Measurements from ENCODE around the gene FAM135A.

Gene FAM135A

GRCh38 chr6:70380771-70381416 lies 32.4 kb upstream of the FAM135A start:
- H3K4me3 ChIP-seq (ENCODE audit: low read depth, low read length) = no peak overlapping the region
- no peak for TF ChIP-seq MYC (IDR thresholded peaks at IDR 0.05; ENCODE audit: low read depth, low read length)
- no peak for TF ChIP-seq POLR2A (IDR thresholded peaks at IDR 0.05; ENCODE audit: extremely low read depth, insufficient read length)
- TF ChIP-seq, protein P1, sequence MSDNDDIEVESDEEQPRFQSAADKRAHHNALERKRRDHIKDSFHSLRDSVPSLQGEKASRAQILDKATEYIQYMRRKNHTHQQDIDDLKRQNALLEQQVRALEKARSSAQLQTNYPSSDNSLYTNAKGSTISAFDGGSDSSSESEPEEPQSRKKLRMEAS (IDR thresholded peaks at IDR 0.05; ENCODE audit: low read depth, low read length) = no peak
- TF ChIP-seq, protein P2, sequence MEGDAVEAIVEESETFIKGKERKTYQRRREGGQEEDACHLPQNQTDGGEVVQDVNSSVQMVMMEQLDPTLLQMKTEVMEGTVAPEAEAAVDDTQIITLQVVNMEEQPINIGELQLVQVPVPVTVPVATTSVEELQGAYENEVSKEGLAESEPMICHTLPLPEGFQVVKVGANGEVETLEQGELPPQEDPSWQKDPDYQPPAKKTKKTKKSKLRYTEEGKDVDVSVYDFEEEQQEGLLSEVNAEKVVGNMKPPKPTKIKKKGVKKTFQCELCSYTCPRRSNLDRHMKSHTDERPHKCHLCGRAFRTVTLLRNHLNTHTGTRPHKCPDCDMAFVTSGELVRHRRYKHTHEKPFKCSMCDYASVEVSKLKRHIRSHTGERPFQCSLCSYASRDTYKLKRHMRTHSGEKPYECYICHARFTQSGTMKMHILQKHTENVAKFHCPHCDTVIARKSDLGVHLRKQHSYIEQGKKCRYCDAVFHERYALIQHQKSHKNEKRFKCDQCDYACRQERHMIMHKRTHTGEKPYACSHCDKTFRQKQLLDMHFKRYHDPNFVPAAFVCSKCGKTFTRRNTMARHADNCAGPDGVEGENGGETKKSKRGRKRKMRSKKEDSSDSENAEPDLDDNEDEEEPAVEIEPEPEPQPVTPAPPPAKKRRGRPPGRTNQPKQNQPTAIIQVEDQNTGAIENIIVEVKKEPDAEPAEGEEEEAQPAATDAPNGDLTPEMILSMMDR (IDR thresholded peaks at IDR 0.05; ENCODE audit: low read depth, low read length) = no peak
- no peak for DNase-seq (ENCODE audit: low read depth)

DNA sequence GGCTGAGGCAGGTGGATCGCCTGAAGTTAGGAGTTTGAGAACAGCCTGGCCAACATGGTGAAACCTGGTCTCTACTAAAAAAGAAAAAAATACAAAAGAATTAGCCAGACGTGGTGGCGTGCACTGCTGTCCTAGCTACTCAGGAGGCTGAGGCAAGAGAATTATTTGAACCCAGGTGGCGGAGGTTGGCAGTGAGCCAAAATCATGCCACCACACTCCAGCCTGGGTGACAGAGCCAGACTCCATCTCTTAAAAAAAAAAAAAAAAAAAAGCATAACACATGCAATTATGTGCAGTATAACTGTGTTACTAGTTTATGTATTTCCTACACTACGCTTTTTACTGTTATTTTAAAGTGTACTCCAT lies 31.9 kb upstream of the FAM135A start:
- DNase-seq (ENCODE audit: low read depth) = no peak
- no peak overlapping the region for H3K4me3 ChIP-seq (ENCODE audit: low read depth, low read length)
- TF ChIP-seq, protein P2 (IDR thresholded peaks at IDR 0.05; ENCODE audit: low read depth, low read length) = no peak
- no peak for TF ChIP-seq POLR2A (IDR thresholded peaks at IDR 0.05; ENCODE audit: extremely low read depth, insufficient read length)
- TF ChIP-seq, protein P1 (IDR thresholded peaks at IDR 0.05; ENCODE audit: low read depth, low read length) = no peak
- TF ChIP-seq MYC (IDR thresholded peaks at IDR 0.05; ENCODE audit: low read depth, low read length) = no peak

- DNase-seq (ENCODE audit: low read depth) = no peak
- H3K4me3 ChIP-seq (ENCODE audit: low read depth, low read length) = no peak overlapping the region
- TF ChIP-seq, protein P1 (IDR thresholded peaks at IDR 0.05; ENCODE audit: low read depth, low read length) = no peak
- TF ChIP-seq MYC (IDR thresholded peaks at IDR 0.05; ENCODE audit: low read depth, low read length) = no peak
Observed at GRCh38 chr6:70385901-70386300, 27.4 kb upstream of the FAM135A start.

DNA sequence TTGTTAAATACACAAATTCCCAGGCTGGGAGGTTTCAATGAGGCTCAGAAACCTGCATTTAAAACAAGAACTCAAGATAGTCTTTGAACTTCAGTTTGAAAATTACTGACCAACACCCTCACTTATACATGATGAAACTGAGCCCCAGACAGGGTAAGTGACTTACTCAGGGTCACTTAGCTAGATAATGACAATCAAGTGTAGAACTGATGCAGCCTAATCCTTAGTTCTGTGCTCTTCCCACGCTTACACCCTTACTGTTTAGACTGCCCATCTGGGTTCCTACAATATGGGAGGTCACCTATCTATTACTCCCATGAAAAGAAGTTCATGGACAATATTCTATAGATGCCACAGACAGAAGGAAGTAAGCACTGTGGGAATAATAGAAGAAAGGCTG lies 24.5 kb upstream of the FAM135A start:
- DNase-seq (ENCODE audit: low read depth) = no peak
- no peak overlapping the region for H3K4me3 ChIP-seq (ENCODE audit: low read depth, low read length)
- TF ChIP-seq, protein P1 (IDR thresholded peaks at IDR 0.05; ENCODE audit: low read depth, low read length) = no peak
- TF ChIP-seq, protein P2 (IDR thresholded peaks at IDR 0.05; ENCODE audit: low read depth, low read length) = no peak
- TF ChIP-seq POLR2A (IDR thresholded peaks at IDR 0.05; ENCODE audit: extremely low read depth, insufficient read length) = no peak
- TF ChIP-seq MYC (IDR thresholded peaks at IDR 0.05; ENCODE audit: low read depth, low read length) = no peak

- no peak overlapping the region for H3K4me3 ChIP-seq (ENCODE audit: low read depth, low read length)
- DNase-seq (ENCODE audit: low read depth) = no peak
- TF ChIP-seq, protein P1 (IDR thresholded peaks at IDR 0.05; ENCODE audit: low read depth, low read length) = no peak
Observed at GRCh38 chr6:70389261-70389660, 24.0 kb upstream of the FAM135A start.

- no peak for DNase-seq (ENCODE audit: low read depth)
- TF ChIP-seq POLR2A (IDR thresholded peaks at IDR 0.05; ENCODE audit: extremely low read depth, insufficient read length) = no peak
- TF ChIP-seq, protein P1 (IDR thresholded peaks at IDR 0.05; ENCODE audit: low read depth, low read length) = no peak
- no peak overlapping the region for H3K4me3 ChIP-seq (ENCODE audit: low read depth, low read length)
Observed at GRCh38 chr6:70390067-70390466, 23.2 kb upstream of the FAM135A start.

GRCh38 chr6:70391492-70391891 lies 21.8 kb upstream of the FAM135A start:
- no peak for DNase-seq (ENCODE audit: low read depth)
- no peak for TF ChIP-seq POLR2A (IDR thresholded peaks at IDR 0.05; ENCODE audit: extremely low read depth, insufficient read length)
- TF ChIP-seq, protein P2 (IDR thresholded peaks at IDR 0.05; ENCODE audit: low read depth, low read length) = no peak
- TF ChIP-seq, protein P1 (IDR thresholded peaks at IDR 0.05; ENCODE audit: low read depth, low read length) = no peak
- TF ChIP-seq MYC (IDR thresholded peaks at IDR 0.05; ENCODE audit: low read depth, low read length) = no peak

More at GRCh38 chr6:70391492-70391891, 21.8 kb upstream of the FAM135A start:
- no peak overlapping the region for H3K4me3 ChIP-seq (ENCODE audit: low read depth, low read length)

Data from NB4 (cell line).